Common myeloid progenitor, CD34-positive (primary cell): ENCODE data around the gene HDGFL3.

ENCODE experiments used
- CTCF ChIA-PET: fragments of 350-600 bp; sonication (Branson Sonifier 250); formaldehyde crosslinking; loops from one replicate; lab custom pipeline; 2021; ENCODE audit warnings: antibody characterized with exemption; lab: Charles Lee
- POLR2A ChIA-PET: fragments of 350-600 bp; sonication (Branson Sonifier 250); formaldehyde crosslinking; loops from one replicate; lab custom pipeline; 2021; ENCODE audit warnings: antibody characterized with exemption; lab: Charles Lee
- DNase-seq, 3 donors: peaks; one replicate each; pipeline versions ENCODE4 v3.0.0 to v3.0.0-alpha.2; 2013
- H3K27ac ChIP-seq, 2 experiments: 1 replicate in 1 of 2; 2 replicates in 1 of 2; pipeline ENCODE4 v1.7.0; 2013; ENCODE audit warnings: inconsistent platforms in 2 of 2, low read length in 2 of 2, mild to moderate bottlenecking in 2 of 2, low read depth in 1 of 2, moderate library complexity in 1 of 2; ENCODE audit not compliant: severe bottlenecking in 2 of 2, insufficient read depth in 1 of 2, poor library complexity in 1 of 2
- H3K27me3 ChIP-seq, 5 experiments: replicated peaks in 2 of 5; 1 replicate in 3 of 5; 2 replicates in 2 of 5; pipeline versions ENCODE4 v1.6.1 to v1.7.0; 2013; ENCODE audit warnings: low read length in 4 of 5, mild to moderate bottlenecking in 2 of 5, moderate library complexity in 2 of 5, inconsistent platforms in 1 of 5; ENCODE audit not compliant: insufficient read depth in 5 of 5, control insufficient read depth in 4 of 5
- H3K36me3 ChIP-seq, 4 experiments: 1 replicate in 2 of 4; 2 replicates in 2 of 4; pipeline versions ENCODE4 v1.6.1 to v1.7.0; 2013; ENCODE audit warnings: low read length in 3 of 4, control low read depth in 1 of 4, mild to moderate bottlenecking in 1 of 4; ENCODE audit not compliant: control insufficient read depth in 4 of 4, insufficient read depth in 4 of 4
- H3K4me1 ChIP-seq, 4 experiments: 1 replicate in 3 of 4; 2 replicates in 1 of 4; pipeline versions ENCODE4 v1.6.1 to v1.7.1; 2013; ENCODE audit warnings: low read length in 3 of 4, mild to moderate bottlenecking in 3 of 4, control low read depth in 1 of 4, inconsistent platforms in 1 of 4, moderate library complexity in 1 of 4; ENCODE audit not compliant: control insufficient read depth in 4 of 4, insufficient read depth in 4 of 4; ENCODE audit errors: control extremely low read depth in 1 of 4
- H3K4me3 ChIP-seq, 7 experiments: 1 replicate in 4 of 7; 2 replicates in 3 of 7; pipeline versions ENCODE4 v1.5.1 to v1.7.0; 2013; ENCODE audit warnings: mild to moderate bottlenecking in 7 of 7, low read length in 6 of 7, moderate library complexity in 6 of 7, inconsistent platforms in 2 of 7, low read depth in 2 of 7, control low read depth in 1 of 7; ENCODE audit not compliant: insufficient read depth in 4 of 7, control insufficient read depth in 1 of 7; ENCODE audit errors: extremely low read depth in 1 of 7
- H3K9me3 ChIP-seq, 5 experiments: 1 replicate in 4 of 5; 2 replicates in 1 of 5; pipeline versions ENCODE4 v1.6.1 to v1.7.1; 2013; ENCODE audit warnings: low read length in 4 of 5, mild to moderate bottlenecking in 2 of 5, inconsistent platforms in 1 of 5, low read depth in 1 of 5, moderate library complexity in 1 of 5; ENCODE audit not compliant: control insufficient read depth in 4 of 5, insufficient read depth in 2 of 5; ENCODE audit errors: control extremely low read depth in 1 of 5
- WGBS: methylation state at CpG from one replicate; pipeline ENCODE4 v1.1.5; 2013; ENCODE audit not compliant: insufficient coverage; 5-methylcytosine and 5-hydroxymethylcytosine counted together

HDGFL3 gene

GRCh38 chr15:83113881-83114674 lies 93.5 kb downstream of the HDGFL3 start:
- peaks cover 0 to 7% (median 0%) of the 10 kb centered on the region in 4 experiments for H3K36me3 ChIP-seq
- peaks cover 2 to 9% (median 5%) of the 10 kb centered on the region in 4 experiments for H3K4me1 ChIP-seq
- ChIA-PET POLR2A (interaction anchor here (0.6 kb wide), 1 partner anchor 22 kb away, joined by 3 read pairs; no protein-coding TSS in a partner anchor), CTCF (interaction anchor here (0.8 kb wide), 1 partner anchor 13 kb away, joined by 4 read pairs; no protein-coding TSS in a partner anchor)
- H3K27me3 ChIP-seq: no peaks in the 10 kb centered on the region
- H3K4me3 ChIP-seq: no peak overlapping the region
- DNase-seq: no peak
- H3K9me3 ChIP-seq: no peaks in the 10 kb centered on the region
- H3K27ac ChIP-seq: no peak overlapping the region
- 94% methylated on average over 4 of the region's 5 CpGs for WGBS

GRCh38 chr15:83112956-83113299 lies 94.7 kb downstream of the HDGFL3 start:
- H3K27ac ChIP-seq: no peak overlapping the region
- no peak for DNase-seq
- ChIA-PET POLR2A (interaction anchor here (0.6 kb wide), 1 partner anchor 72 kb away, joined by 3 read pairs; no protein-coding TSS in a partner anchor), CTCF (interaction anchor here (0.7 to 0.8 kb wide), 2 partner anchors 16 to 102 kb away, joined by 3 to 5 read pairs; partner anchors contain the start of gene C15orf40)
- peaks cover 0 to 4% (median 0%) of the 10 kb centered on the region in 5 experiments for H3K27me3 ChIP-seq
- H3K9me3 ChIP-seq: no peaks in the 10 kb centered on the region
- 80% methylated on average over 2 of the region's 3 CpGs for WGBS
- peaks cover 0 to 7% (median 0%) of the 10 kb centered on the region in 4 experiments for H3K36me3 ChIP-seq
- H3K4me1 ChIP-seq: peaks cover 5 to 18% (median 17%) of the 10 kb centered on the region in 4 experiments
- no peak overlapping the region for H3K4me3 ChIP-seq

- WGBS: 73% methylated on average over 4 of the region's 8 CpGs
- H3K9me3 ChIP-seq: no peaks in the 10 kb centered on the region
These were observed 95.2 kb downstream of the HDGFL3 start for GRCh38 chr15:83112233-83112955.

GRCh38 chr15:83111149-83111548 lies 96.5 kb downstream of the HDGFL3 start:
- no peak overlapping the region for H3K27ac ChIP-seq
- DNase-seq: no peak
- ChIA-PET POLR2A (no interaction called here), CTCF (no interaction called here)
- peaks cover 5 to 32% (median 29%) of the 10 kb centered on the region in 4 experiments for H3K4me1 ChIP-seq
- peaks cover 0 to 10% (median 0%) of the 10 kb centered on the region in 5 experiments for H3K27me3 ChIP-seq
- WGBS: 96% methylated on average over 2 of the region's 3 CpGs
- H3K9me3 ChIP-seq: no peaks in the 10 kb centered on the region
- no peak overlapping the region for H3K4me3 ChIP-seq
- H3K36me3 ChIP-seq: peaks cover 0 to 7% (median 0%) of the 10 kb centered on the region in 4 experiments

More at GRCh38 chr15:83112233-83112955, 95.2 kb downstream of the HDGFL3 start:
- ChIA-PET CTCF (interaction anchor here (0.8 kb wide), 1 partner anchor 101 kb away, joined by 3 read pairs; the partner anchor contains the start of gene C15orf40), POLR2A (no interaction called here)
- DNase-seq: no peak
- H3K27ac ChIP-seq: no peak overlapping the region
- H3K4me1 ChIP-seq: peaks cover 5 to 24% (median 22%) of the 10 kb centered on the region in 4 experiments
- peaks cover 0 to 10% (median 0%) of the 10 kb centered on the region in 5 experiments for H3K27me3 ChIP-seq
- H3K4me3 ChIP-seq: no peak overlapping the region
- H3K36me3 ChIP-seq: peaks cover 0 to 7% (median 0%) of the 10 kb centered on the region in 4 experiments

- POLR2A ChIA-PET: no interaction called here
- 93% methylated on average over 3 of the region's 3 CpGs for WGBS
- H3K36me3 ChIP-seq: peaks cover 0 to 7% (median 0%) of the 10 kb centered on the region in 4 experiments
- CTCF ChIA-PET: no interaction called here
- peaks cover 5 to 32% (median 29%) of the 10 kb centered on the region in 4 experiments for H3K4me1 ChIP-seq
- H3K4me3 ChIP-seq: no peak overlapping the region
- no peaks in the 10 kb centered on the region for H3K9me3 ChIP-seq
- DNase-seq: no peak
- H3K27me3 ChIP-seq: peaks cover 0 to 10% (median 0%) of the 10 kb centered on the region in 5 experiments
- H3K27ac ChIP-seq: no peak overlapping the region
These were observed 97.2 kb downstream of the HDGFL3 start for GRCh38 chr15:83110381-83110780.

- WGBS: 93% methylated on average over 12 of the region's 12 CpGs
- peaks cover 0 to 10% (median 0%) of the 10 kb centered on the region in 5 experiments for H3K27me3 ChIP-seq
- H3K36me3 ChIP-seq: peaks cover 0 to 7% (median 0%) of the 10 kb centered on the region in 4 experiments
- no peak overlapping the region for H3K27ac ChIP-seq
- ChIA-PET CTCF (interaction anchor here (1.0 to 1.7 kb wide), 4 partner anchors 12 to 95 kb away, joined by 3 to 7 read pairs (median 4); no protein-coding TSS in a partner anchor), POLR2A (interaction anchor here (2.8 kb wide), 1 partner anchor 42 kb away, joined by 14 read pairs; the partner anchor contains the start of gene BTBD1)
- H3K4me3 ChIP-seq: no peak overlapping the region
- DNase-seq: no peak
- H3K4me1 ChIP-seq: peaks cover 5 to 32% (median 29%) of the 10 kb centered on the region in 4 experiments
- no peaks in the 10 kb centered on the region for H3K9me3 ChIP-seq
These were observed 98.1 kb downstream of the HDGFL3 start for GRCh38 chr15:83109532-83109931.
